HS-5 (cell line): ENCODE data around the gene NAA60.
"Not testable (repeated sequence)": the region's sequence is repeated elsewhere in the genome, so short reads cannot be mapped to it uniquely, and the experiment has no call there.

Source experiments
- DNase-seq: peaks from one replicate; pipeline ENCODE4 v3.0.0-alpha.2; 2012; ENCODE audit warnings: low read depth

Gene NAA60

GRCh38 chr16:3511286-3512180 lies 68.1 kb downstream of the NAA60 start:
- DNase-seq = no peak

GRCh38 chr16:3513892-3514583 lies 70.6 kb downstream of the NAA60 start:
- no peak for DNase-seq

GRCh38 chr16:3514621-3515020 lies 71.1 kb downstream of the NAA60 start:
- DNase-seq = peak; percentile 70

GRCh38 chr16:3515897-3516296 lies 72.4 kb downstream of the NAA60 start:
- DNase-seq = no peak

DNA sequence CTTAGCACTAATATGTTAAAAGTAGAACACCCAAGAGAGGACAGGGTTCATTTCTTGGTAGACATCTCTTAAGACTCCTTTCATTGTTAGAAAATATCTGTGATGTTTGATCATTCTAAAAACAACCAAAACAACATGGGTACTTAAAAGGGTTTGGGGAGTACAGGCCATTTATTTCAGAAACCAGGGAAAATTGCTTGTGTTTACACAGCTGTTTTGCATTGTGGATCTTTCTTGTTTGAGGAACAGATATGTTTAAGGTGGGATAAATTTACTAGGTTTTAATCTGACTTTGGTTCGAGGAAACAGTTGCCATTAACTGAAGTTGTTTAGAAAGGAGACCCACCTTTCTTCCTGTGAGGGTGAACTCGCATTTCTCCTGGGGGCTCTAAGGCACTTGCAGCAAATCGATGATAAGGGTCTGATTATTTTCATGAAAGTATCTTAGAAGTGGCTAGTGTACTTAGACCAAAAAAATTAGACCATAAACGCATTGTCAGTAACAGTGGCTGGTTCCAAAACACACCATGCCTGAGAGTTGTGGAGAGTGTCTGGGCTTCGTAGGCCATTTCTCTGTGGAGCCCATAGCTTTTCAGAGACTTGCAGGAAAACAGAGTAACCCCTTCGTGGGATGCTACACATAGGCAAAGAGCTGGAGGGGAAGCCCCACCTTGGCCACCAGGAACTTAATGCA lies 75.0 kb downstream of the NAA60 start:
- DNase-seq = no peak

DNA sequence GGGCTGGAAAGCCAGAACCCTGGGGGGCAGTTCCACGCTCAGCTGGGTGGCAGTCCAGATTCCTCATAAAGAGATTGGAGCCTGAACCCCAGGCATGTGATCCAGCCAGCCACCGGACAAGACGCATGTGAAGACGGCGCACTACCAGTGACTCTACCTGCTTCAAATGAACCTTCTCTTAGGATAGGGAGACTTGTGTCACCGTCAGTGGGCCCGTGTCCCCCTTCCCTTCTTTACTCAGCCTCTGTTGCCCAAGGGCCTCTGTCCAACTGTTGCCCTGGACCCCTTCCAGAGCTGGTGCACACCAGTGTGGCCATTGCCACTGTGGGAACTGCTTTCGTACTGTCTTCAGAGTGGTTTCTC lies 75.5 kb downstream of the NAA60 start:
- no peak for DNase-seq

- no peak for DNase-seq
These were observed 76.1 kb downstream of the NAA60 start for GRCh38 chr16:3519581-3519980.

- no peak for DNase-seq
These were observed 76.9 kb downstream of the NAA60 start for GRCh38 chr16:3520413-3520812.

DNA sequence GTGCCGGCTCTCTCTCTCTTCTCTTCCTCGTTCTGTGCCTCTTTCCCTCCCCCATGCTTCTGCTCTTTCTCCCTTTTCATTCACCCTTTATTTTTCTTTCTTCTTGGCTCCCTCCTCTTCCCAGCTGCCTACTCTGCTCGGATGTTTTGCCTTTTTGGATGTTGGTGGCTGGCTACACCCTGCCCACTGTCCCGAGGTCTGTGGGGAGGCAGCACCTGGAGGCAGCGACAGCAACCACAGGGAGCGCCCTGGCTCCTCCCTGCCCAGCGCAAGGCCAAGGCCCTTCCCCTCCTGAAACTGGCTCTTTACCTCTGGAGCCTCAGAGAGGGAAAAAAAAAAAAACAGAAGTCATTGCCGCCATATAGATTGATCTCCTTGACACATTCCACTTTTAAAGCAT lies 77.4 kb downstream of the NAA60 start:
- DNase-seq = no peak

DNA sequence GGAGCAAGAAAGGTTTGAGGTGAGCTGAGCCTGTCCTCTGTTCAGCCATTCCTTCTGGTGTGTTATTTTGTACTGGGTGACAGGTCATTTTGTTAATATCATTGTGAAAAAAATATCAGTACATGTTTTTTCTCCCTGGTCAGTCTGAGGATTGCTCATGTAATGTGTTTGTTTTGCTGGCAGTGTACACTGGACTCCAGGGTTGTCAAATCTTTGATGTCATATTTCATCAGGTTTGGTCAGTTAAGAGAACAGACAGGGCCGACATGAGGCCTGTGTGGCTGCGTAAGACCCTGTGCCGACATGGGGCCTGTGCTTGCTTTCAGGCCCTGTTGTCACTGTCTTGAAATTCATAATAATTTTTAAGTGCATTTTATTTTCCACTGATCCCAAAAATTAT lies 79.8 kb downstream of the NAA60 start:
- DNase-seq = no peak

- DNase-seq = no peak
These were observed 82.5 kb downstream of the NAA60 start for GRCh38 chr16:3525951-3526350.

GRCh38 chr16:3527216-3527829 lies 83.8 kb downstream of the NAA60 start:
- not testable (repeated sequence) for DNase-seq

- no peak for DNase-seq
These were observed 84.9 kb downstream of the NAA60 start for GRCh38 chr16:3528406-3528805.

GRCh38 chr16:3529175-3529574 lies 85.7 kb downstream of the NAA60 start:
- no peak for DNase-seq

DNA sequence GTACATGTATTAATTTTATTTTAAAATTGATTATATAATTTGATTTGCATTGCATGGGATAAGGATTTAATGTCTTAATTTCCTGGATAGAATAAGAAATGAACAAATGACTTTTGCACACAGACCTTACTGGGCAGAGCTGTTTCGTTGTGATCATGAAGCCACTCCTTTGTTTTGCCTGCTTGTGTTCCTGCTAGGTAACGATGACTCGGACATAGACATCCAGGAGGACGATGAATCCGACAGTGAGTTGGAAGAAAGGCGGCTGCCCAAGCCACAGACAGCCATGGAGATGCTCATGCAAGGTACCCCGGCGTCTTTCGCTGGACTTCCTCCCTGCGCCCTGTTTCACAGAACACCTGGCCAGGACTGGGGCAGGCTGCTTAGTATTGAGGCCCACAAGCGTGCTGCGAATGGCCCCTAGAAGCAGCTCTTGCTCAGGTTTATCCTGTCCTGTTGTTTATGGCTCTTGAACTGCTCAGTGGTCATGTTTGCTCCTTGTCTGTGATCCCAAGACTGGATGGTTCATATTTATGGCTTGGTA lies 87.0 kb downstream of the NAA60 start:
- no peak for DNase-seq

DNA sequence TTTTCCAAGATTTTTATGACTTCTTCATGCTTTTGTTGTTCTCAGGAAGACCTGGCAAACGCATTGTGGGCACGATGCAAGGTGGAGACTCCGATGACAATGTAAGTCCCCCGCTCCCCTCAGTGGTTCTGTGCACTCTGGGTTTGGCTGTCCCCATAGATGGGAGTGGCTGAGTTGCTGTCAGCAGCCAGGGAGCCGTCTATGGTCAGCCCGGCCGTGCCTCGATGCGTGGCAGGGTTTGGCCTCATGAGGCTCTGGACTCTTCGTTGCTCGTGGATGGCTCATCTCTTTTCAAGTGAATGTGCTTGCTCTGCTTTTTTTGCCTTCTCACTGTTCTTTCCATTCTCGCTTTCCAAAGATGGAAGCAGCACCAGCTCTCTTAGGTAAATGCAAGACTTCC lies 89.3 kb downstream of the NAA60 start:
- DNase-seq = no peak

DNA sequence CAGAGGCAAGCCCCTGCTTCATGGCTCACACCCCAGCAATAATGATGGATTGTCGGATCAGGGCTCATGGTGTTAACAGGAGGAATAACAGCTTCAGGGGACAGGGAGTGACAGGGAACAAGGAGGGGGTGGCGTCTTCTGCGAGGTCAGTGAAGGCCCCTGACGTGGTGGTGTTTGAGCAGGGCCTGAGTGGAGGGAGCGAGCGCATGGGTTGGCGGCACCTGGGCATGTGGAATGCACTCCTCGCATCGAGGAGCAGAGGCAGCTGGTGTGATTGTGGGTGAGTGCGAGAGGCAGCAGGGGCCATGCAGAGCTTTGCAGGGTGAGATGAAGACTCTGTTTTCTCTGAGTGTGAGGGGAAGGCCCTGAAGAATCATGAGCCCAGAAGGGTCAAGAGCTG lies 90.6 kb downstream of the NAA60 start:
- DNase-seq = no peak

DNA sequence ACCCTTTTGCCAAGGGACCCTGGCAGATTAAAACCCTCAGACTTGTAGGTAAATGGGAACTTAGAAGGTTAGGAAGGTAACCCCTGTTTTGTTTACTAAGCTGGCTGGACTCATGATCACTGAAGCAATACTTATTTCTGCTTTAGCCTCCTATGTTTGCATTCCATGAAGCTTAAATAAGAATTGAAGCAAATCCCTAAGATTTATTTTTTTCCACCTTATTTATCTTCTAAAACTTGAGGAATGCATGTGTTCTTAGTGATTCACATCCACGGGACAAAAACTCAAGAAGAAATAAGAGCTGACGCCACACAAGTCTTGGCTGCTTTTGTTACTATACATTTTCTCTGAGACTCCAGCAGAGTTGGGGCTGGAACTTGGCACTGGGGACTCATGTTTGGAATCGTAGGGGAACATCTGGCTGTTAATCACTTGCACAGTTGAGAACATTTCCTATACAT lies 92.8 kb downstream of the NAA60 start:
- DNase-seq = no peak
